NT2/D1 (cell line): Measurements from ENCODE around the gene ATP13A3.
"Not testable (repeated sequence)": the region's sequence is repeated elsewhere in the genome, so short reads cannot be mapped to it uniquely, and the experiment has no call there.

Source experiments
- YY1 ChIP-seq: IDR thresholded peaks from 2 replicates; pipeline ENCODE4 v1.6.1; 2011; ENCODE audit not compliant: insufficient read length, insufficient read depth
- ZNF274 ChIP-seq: IDR thresholded peaks from 2 replicates; pipeline ENCODE4 v1.6.1; 2011; ENCODE audit warnings: mild to moderate bottlenecking, low read depth, low read length

- TF ChIP-seq ZNF274, YY1: not testable (repeated sequence)
Measured at GRCh38 chr3:194520682-194521162, 33.9 kb upstream of the ATP13A3 start.
